Sciatic nerve (tissue), 2 donors: Measurements from ENCODE around the gene NISCH. TPM values are rescaled to one million over a fixed set of nuclear protein-coding genes. Genes with fewer than 3 reads are reported as not detected.
A peak's percentile ranks its signal among the peaks of the same experiment; 100 is the strongest.

ENCODE experiments used
- ATAC-seq: fragments of 200-7000 bp; cut with Tn5 transposase; one replicate; pipeline ENCODE4 v1.9.1; 2020; ENCODE audit warnings: mild to moderate bottlenecking, moderate library complexity
- DNase-seq: peaks from one replicate; pipeline ENCODE4 v3.0.0-alpha.2; 2020; ENCODE audit warnings: low spot score
- intact Hi-C: fragments of 100-400 bp; cut with DNase I; formaldehyde crosslinking; loops from one replicate; pipeline ENCODE4 v1.14.2; 2022
- total RNA-seq: library from RNA; stranded (reverse); fragmentation: NEBNext Ultra II Directional; extraction: Animal tissue kit (Norgen Biotek cat#: 25700); gene quantifications from one replicate; pipeline ENCODE4 v1.2.1, GENCODE V29; 2021
- donor health status: DM: no; HTN: no; CAD: no.
- donor health status: DM: no; HTN: no; CAD: no.

Gene NISCH
- total RNA-seq, 1 donor from 2014 or later, result 163 TPM

DNA sequence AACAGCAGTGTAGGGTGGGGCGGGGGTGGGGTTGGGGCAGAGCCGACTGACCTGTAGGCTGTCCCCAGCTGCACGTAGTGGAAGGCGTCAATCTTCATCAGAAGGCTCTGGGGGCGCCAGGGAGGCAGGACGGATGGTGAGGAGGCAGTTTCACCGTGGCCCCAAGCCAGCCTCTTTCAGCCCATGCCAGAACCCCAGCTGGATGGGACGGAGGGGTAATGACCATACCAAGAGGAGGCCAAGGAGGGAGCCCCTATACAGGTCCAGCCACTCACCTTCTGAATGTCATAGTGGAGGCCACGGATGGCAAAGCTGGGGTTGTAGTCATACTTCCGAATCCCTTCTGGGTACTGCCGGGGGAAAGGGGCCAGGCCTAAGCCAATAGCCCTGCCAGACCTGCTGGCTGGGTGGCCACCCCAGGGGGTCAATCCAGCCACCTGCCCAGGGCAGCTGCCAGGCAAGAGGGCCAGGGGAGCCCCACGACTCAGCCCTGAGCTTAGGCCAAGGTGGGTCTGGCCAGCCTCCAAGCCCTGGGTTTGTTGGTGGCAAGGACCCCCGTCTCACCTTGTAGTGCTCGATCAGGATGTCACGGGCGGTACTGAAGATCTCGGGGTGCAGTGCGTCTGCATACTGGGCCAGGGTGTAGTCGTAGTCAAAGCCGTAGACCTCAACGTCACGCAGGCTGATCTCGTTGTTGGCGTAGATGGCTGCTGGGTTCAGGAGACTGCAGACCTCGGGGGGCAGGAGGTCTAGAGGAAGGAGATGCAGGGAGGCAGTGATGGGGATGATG is 73.4 kb downstream of the NISCH start:
- intact Hi-C loops, result no loop called here
- ATAC-seq (no peak), DNase-seq (peak; percentile 59)

DNA sequence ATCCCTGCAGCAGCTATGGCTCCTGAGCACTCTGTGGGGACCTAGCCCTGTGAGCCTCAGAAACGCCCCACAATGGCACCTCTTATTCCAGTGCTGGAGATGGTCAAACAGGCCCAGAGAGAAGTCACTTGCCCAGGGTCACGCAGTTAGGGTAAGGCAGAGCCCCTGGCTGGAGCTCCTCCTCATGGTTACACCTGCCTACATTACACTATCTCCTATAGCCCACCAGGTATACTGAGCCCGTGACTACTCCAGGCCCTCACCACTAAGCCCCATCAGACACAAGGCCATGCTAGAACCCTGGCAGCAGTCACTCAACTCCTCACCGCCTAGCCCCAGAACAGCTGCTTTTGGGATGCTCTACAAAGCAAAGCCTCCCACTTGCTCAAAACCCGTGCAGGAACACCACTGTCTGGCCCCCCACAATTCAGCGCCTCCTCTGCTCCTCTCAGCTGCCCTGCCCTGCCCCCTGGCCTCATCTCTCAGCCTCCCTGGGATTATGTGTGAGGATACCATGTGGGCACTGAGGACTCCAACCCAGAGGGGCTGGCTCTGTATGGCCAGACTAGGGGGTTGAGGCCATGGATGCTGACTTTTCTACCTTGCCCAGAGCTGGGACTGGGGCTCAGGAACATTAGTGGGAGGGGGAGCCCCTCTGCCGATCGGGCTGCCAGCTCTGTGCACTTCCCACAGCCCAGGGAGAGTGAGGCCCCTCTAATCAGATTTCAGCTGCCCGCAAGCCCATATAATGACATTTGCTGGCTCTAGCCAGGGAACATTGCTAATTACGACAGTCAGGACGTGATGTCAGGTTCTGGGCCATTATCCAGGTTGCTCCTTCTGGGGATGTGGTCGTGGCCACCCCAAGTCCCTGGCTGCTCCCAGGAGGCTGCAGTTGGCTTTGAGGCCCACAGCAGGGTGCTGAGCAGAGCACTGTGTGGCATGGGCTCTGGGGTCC is 74.3 kb downstream of the NISCH start:
- ATAC-seq (peak; percentile 3), DNase-seq (peak; percentile 50)
- intact Hi-C loops, result no loop called here

DNA sequence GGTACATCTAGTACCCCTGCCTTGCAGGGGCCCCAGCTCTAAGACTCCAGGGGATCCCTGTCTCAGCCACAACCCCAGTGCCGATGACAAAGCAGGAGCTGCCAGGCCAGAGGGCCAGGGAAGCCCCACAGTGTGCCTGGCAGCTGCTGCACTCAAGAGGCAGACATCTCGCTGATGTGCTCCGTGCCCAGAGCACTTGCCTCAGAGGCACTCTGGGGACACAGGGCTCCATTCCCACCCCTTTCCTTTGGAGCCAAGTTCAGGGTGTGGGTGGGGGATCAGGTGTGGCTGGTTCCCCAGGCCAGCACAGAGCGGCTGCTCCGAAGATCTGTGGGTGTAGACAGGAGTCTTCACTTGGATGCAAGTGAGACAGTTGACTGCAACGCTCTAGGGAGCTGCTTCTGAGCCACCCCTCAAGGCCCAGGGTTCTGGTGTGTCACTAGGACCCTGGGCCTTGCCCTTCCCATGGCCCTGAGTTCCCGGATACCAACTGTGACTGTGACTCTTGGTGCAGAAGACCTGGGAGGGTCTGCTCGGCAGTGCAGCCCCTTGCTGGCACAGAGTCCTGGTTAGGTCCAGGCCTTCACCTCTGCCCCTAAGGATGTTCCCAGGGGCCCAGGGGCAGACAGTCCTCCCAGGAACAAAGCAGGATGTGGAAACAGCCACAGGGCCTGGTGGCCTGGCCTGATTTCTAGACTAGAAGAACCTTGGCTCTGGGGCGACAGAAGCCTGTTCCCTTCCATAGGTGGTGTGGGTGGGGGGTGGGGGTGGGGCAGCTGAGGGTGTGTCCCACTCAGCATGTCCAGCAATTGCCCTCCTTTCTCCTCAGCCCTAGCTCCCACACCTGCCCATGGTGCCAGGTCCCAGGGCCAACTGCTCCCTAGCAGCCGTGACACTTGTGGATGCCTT is 75.8 kb downstream of the NISCH start:
- intact Hi-C loops, result no loop called here
- DNase-seq (peak; percentile 54), ATAC-seq (no peak)

DNA sequence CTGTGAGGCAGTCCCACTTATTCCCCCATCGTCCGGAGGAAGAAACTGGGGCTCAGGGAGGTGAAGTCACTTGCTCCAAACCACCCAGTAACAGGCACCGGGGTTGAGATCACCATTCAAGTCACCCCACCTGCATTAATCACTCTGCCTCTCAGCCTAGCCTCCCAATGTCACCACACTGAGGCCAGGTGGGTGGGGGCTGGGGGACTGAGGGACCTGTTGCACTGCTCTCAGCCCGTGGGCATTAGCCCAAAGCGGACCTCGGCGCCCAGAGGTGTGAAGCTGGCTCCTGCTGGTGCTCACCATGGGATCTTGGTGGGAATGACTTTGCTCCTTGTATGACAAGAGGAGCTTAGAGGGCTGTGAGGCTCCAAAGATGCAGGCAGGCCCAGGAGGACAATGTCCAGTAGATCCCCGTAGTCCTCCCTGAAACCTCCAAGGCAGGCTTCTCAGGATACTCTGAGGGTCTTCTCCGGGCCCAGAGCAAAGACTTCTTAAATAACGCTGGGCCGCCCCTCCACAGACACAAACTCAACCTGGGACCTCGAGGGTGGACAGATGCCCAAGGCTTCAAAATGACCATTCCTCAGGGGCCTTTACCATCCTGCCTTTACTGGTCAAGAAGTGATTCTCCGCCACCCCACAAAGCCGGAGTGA is 76.6 kb downstream of the NISCH start:
- intact Hi-C loops, result no loop called here

DNA sequence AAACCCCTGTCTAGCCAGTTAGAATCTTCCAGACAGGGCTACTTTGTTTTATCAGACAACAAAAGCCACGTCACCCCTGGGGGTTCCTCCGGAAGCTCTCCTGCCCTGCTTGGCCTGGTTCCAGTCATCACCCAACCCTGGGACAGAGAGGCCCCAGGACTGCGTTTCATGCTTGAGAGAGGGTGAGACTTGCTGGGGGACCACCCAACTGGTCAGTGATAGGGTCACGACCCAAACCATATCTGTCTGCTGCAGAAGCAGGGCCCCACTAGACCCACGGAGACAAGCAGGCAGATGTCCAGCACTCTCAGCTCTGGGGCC is 77.1 kb downstream of the NISCH start:
- intact Hi-C loops, result no loop called here
- ATAC-seq (no peak), DNase-seq (no peak)

More for the DNA sequence above, 76.6 kb downstream of the NISCH start:
- peak; percentile 62 for DNase-seq
- no peak for ATAC-seq

DNA sequence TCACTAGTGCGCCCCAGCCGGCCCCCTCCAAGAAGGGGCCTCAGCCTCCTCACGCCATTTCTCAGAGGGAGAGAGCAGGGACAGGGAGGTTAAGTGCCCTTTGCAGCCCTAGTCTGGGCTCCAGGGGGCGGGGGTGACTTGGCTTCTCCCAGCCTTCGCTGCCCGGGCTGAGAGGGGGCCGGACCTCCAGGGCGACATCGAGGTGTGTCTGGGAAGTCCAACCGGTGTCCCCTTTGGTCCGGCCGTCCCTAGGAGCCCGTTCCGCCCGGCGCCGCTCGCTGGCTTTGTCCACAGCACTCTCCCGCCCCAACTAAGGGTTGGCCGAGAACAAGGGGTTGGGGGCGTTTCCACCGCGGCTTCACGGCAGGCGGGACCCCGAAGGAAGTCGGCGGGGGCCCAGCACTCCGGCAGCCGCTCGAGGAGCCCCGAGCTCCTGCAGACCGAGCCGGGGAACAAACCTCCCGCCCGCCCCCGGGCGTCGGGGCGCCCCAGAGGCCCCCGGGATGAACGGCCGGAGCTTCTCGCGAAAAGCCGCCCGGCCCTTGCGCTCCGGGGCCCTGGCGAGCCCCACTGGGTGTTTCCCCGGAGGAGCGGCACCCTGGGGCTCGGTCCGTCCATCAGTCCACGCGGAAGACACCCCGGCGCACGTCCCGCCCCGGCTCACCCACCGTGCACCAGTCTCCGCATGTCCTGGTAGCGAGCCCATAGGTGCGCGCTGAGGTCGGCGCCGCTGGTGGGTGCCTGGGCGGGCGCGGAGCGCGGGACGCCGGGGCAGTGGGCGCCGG is 77.6 kb downstream of the NISCH start:
- DNase-seq (peak; percentile 66), ATAC-seq (no peak)
- intact Hi-C loops, result no loop called here

DNA sequence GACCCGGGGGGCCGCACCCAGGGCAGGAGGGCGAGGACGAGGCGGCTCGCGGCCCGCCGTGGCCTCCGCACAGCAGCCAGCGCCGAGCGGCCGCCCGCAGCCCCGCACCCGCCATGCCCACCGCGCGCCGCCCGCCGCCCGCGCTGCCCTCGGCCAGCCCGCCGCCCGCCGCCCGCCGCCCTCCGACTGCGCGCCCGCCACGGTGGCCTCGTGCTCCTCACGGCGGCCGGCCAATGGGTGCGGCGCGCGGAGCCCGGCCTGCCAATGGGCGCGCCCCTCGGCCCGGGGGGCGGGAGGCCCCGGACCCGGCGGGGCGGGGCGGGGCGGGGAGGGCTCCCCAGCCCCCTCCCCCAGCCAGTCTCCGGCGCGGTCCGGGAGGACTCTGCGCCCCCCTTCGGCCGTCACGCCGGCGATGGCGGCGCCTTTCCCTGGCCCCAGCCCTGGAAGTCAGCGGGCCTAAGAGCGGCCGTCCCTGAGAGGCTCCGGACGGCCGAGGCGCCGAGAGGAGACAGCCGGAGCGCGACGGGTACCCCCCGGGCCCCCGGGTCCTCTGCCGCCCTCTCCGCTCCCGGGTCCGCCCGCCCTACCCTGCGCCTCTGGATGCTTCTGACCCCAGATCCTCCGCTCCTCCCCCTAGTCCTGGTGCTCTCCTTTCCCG is 78.3 kb downstream of the NISCH start, which contains the start of gene NT5DC2:
NT5DC2 (minus strand) TSS at position 235 of the 658 bp plus-strand sequence; CDS start at position 115, 120 bp downstream.
- ATAC-seq (peak; percentile 27), DNase-seq (peak; percentile 80)
- intact Hi-C loops, result no loop called here

DNA sequence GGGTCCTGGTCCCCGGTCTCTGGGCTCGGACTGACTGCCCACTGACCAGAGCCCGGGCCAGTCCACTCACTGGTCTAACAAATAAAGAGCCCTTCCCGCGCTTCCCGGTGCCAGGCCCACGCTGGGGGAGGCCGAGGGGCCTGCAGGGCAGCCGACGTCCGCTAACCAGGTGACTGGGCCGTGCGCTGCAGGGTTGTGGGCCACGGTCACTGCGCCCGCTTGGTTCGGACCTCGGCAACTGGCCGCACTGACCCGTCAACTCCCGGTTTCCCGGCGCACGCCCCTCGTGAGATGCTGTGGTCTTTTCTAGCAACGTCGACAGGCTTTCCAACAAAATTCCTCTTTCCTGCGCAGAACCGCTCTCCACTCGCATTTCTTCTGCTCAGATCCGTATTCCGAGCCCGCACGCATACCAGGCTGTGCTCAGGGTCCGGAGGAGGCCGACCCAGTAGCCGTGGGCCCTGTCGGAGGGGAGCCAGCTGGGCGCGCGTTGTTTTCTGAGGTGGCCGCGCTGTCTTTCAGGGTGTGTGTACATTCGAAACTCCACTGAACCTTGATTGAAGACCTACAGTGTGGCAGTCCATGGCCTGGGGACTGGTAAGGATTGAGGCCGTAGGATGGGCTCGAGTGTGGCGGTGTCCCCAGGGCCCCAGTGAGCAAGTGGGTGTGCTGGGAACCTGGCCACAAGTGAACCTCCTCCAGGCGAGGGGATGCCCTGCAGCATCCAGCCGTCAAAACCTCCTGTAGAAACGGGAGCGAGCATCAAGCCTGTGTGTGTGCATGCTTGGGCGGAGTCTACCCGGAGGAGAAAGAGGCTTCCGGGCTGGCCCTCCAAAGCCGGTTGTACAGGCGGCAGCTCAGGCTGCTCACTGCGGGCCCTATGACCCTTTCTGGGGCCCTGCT is 79.1 kb downstream of the NISCH start:
- intact Hi-C loops, result no loop called here
- ATAC-seq (no peak), DNase-seq (peak; percentile 61)

DNA sequence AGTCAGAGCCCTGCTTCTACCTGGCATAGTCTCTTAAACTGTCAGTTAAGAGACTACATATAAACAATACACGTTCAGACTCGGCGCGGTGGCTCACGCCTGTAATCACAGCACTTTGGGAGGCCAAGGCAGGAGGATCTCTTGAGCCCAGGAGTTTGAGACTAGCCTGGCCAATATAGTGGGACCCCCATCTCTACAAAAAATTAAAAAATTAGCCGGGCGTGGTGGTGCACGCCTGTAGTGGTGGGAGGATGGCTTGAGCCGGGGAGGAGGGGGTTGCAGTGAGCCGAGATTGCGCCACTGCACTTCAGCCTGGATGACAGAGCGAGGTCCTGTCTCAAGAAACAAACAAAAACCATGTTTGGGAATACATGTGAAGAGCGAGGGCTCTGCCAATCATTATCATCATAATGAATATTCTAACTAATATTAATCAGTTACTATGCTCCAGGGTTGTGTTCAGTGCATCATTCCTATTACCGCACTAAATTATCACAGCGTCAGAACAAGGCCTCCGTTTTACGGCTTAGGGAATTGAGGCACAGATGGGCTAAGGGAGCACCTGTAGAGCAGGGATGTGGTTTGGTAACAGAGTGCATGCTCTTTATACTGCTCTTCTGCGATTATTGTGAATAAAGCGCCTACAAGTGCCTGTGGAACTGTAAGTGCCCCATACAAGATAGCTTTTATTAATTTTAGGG is 80.2 kb downstream of the NISCH start:
- DNase-seq (no peak), ATAC-seq (no peak)
- intact Hi-C loops, result no loop called here

DNA sequence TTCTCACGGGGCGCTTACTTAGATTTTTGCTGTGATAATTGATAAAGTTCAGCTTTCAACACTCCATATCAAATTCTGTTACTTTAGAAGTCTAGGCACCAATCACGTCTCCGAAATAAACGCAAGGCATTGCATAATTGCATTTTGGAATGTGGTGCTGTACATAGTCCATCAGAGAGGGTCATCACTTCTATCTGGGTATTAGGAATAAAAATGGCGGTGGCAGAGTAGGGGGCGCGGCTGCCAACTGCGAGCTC is 80.6 kb downstream of the NISCH start:
- intact Hi-C loops, result no loop called here
- no peak for DNase-seq
- no peak for ATAC-seq

DNA sequence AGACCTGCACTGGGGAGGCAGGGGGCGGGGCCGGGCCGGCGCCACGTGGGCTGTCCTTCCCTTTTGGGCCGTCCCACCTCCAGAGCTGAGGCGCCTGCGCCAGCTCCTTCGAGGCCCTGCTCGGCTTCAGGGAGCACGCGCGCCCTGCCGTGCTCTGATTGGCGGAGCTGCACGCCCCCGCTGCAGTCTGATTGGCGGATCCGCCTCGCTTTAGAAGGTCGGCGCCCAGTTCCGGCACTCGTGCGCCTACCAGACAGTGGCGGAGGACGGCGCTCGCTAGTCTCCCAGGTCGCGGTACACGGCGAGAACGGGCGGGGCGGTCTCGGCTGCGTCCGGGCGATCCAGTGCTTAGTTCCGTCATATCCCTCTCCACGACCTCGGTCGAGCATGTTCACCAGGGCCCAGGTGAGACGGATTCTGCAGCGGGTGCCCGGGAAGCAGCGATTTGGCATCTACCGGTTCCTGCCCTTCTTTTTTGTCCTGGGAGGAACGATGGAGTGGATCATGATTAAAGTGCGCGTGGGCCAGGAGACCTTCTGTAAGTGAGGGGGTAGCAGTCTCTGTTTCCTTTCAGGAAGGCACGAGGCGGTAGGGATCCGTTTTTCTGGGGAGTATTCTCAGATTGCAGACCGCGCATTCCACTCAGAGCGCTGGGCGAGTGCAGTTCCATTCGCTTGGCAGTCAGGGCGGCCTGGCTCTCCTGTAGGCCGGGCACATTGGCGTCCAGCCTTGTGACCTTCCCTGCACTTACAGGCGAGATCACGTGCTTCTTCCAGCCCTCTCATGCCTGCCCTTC is 81.2 kb downstream of the NISCH start, which contains the start of gene UQCC5:
UQCC5 (plus strand) TSS at position 237 of the 796 bp plus-strand sequence; CDS start at position 388, 151 bp downstream.
- peak; percentile 98 for DNase-seq
- peak; percentile 97 for ATAC-seq
- intact Hi-C loops, result no loop called here

DNA sequence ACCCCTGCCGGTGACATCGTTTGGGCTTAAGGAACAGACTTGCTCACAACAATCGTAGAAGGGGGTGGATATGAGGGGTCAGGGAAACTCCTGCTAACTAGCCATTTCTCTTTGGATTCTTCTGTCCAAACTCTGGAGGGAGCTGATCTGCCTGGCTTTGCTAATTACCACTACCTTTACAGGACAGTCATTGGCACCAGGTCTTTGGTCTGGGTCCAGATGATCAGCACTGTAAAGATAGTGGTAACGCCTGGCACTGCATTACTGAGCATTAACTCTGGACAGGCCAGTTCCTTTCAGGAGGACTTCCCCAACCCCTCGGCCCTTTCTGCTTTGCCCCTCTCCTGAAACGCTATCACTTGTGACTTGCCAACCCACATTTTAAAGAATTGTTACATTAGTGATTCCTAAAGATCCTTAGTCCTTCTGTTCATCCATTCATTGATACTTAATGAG is 81.8 kb downstream of the NISCH start:
- intact Hi-C loops, result no loop called here
- ATAC-seq (no peak), DNase-seq (no peak)

DNA sequence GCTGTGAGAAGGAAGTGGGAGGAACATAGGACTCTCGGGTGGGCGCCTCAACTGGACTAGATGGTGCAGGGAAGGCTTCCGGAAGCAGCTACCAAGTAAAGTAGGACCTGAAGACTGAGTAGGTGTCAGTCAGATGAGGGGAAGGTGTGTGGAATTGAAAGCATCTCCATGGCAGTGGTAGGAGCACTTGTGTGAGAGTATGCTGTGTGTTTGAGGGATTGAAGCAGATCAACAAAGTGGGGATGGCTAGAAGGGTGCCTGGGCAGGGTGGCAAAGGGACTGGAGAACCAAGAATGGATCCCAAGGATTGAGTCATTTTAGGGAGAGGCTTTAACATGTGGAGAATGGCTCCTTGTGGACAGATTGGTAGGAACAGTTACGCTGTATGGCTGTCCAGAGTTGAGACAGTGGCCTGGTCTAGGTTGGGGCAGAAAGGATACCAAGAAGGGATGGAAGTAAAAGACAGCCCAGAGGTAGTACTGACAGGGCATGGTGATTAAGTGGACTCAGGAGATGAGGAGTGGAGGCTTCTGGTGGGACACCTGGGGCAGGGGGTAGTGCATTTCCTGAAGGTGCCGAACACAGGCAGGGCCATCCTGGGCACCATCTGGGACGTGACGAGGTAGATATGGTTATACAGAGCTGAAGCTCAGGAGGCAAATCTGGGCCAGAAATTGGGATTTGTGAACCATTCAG is 82.5 kb downstream of the NISCH start:
- DNase-seq, result no peak
- ATAC-seq, result no peak
- intact Hi-C loops, result no loop called here

DNA sequence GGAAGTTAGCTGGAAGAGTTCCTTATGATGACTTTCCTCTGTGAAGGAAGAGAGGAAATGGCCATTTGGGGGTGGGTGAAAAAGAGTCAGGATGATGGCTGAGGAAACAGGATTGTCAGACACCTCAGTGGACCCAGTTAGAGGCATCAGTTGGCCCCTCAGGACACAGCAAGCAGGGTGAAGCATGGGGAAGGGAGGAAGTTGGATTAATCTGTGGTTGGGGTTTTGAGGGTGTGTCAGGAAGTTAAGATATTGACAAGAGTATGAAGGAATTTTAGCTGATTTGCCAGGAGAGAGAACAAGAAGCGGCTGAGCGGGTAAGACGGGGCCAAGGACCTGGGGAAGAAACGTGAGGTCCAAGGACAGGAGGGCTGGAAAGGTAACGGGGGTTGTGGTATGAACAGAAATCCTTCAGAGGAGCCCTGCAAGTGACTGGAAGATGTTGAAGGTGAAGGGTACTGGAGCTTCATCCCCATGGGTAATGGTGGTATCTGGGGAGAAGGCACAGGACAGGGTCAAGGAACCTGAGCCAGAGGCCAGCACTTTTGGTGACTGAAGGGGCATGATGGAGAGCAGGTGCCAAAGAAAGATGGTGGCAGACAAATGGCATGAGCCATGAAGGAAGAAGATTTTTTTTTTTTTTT is 83.7 kb downstream of the NISCH start:
- no peak for DNase-seq
- no peak for ATAC-seq
- intact Hi-C loops, result no loop called here
